K562 (cell line): ENCODE results near the gene ECM1.

Experiments used
- BACH1 ChIP-seq: fragments of 200-800 bp; sonication (Bioruptor generic); IDR thresholded peaks from 2 replicates; pipeline ENCODE4 v1.6.1; 2016; ENCODE audit warnings: missing genetic modification characterization, missing compliant biosample characterization
- MYNN ChIP-seq, 2 experiments: sonication (generic); formaldehyde crosslinking in 1 of 2; IDR thresholded peaks; 2 replicates each; pipeline versions ENCODE4 v1.5.0 to v1.6.1; 2016 to 2020; ENCODE audit warnings: antibody characterized with exemption in 1 of 2, missing genetic modification reagents in 1 of 2
- POLR2A ChIP-seq: fragments of 450-650 bp; conservative IDR thresholded peaks from 2 replicates; pipeline ENCODE4 v1.6.1; 2016
- TF ChIP-seq, protein P1 (sequence below), 3 experiments: IDR thresholded peaks in 2 of 3; conservative IDR thresholded peaks in 1 of 3; 2 replicates each; pipeline ENCODE4 v1.5.1; 2011 to 2012; ENCODE audit warnings: low read length in 3 of 3, mild to moderate bottlenecking in 3 of 3, control low read depth in 2 of 3, improper control_type of control experiment in 1 of 3, inconsistent platforms in 1 of 3, low read depth in 1 of 3, mixed read lengths in 1 of 3, moderate library complexity in 1 of 3; ENCODE audit not compliant: insufficient read depth in 2 of 3
- TF ChIP-seq, protein P2 (sequence below): sonication (generic); formaldehyde crosslinking; IDR thresholded peaks from 2 replicates; pipeline ENCODE4 v1.8.1; 2022; ENCODE audit warnings: missing genetic modification reagents
- TF ChIP-seq, protein P3 (sequence below), 2 experiments: fragments of 450-650 bp in 1 of 2; IDR thresholded peaks; 2 replicates each; pipeline ENCODE4 v1.6.1; 2011 to 2017; ENCODE audit warnings: low read depth in 2 of 2, antibody characterized with exemption in 1 of 2, borderline replicate concordance in 1 of 2, low read length in 1 of 2, mild to moderate bottlenecking in 1 of 2, mixed read lengths in 1 of 2; ENCODE audit not compliant: control insufficient read depth in 1 of 2

DNA sequence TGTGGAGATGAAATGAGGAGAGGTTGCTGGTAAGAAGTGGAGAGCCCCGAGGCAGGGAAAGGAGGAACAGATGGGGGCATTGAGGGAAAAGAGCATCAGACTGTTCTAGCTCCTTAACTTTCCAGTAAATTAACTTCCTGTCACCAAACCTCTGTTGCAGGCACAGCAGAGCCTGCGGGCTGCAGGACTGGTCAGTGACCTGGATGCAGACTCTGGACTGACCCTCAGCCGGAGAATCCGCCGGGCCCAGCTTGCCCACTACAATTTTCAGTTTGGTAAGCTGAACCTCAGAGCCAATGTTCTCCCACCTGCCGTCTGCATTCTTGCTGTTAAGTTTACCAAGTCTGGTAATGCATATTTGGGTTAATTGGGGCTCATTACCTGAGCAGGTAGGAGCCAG lies 2.5 kb upstream of the ECM1 start:
- TF ChIP-seq, protein P1, sequence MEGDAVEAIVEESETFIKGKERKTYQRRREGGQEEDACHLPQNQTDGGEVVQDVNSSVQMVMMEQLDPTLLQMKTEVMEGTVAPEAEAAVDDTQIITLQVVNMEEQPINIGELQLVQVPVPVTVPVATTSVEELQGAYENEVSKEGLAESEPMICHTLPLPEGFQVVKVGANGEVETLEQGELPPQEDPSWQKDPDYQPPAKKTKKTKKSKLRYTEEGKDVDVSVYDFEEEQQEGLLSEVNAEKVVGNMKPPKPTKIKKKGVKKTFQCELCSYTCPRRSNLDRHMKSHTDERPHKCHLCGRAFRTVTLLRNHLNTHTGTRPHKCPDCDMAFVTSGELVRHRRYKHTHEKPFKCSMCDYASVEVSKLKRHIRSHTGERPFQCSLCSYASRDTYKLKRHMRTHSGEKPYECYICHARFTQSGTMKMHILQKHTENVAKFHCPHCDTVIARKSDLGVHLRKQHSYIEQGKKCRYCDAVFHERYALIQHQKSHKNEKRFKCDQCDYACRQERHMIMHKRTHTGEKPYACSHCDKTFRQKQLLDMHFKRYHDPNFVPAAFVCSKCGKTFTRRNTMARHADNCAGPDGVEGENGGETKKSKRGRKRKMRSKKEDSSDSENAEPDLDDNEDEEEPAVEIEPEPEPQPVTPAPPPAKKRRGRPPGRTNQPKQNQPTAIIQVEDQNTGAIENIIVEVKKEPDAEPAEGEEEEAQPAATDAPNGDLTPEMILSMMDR (IDR thresholded peaks at IDR 0.05 in 2 of 3, conservative IDR thresholded peaks at IDR 0.05 in 1 of 3; ENCODE audit: insufficient read depth in 2 of 3, low read depth in 1 of 3, low read length in 3 of 3) = no peak
- TF ChIP-seq MYNN (IDR thresholded peaks at IDR 0.05) (no peak), MYNN (CRISPR knock-in tag; IDR thresholded peaks at IDR 0.05) (no peak), POLR2A (no peak), BACH1 (no peak)
- TF ChIP-seq, protein P2, sequence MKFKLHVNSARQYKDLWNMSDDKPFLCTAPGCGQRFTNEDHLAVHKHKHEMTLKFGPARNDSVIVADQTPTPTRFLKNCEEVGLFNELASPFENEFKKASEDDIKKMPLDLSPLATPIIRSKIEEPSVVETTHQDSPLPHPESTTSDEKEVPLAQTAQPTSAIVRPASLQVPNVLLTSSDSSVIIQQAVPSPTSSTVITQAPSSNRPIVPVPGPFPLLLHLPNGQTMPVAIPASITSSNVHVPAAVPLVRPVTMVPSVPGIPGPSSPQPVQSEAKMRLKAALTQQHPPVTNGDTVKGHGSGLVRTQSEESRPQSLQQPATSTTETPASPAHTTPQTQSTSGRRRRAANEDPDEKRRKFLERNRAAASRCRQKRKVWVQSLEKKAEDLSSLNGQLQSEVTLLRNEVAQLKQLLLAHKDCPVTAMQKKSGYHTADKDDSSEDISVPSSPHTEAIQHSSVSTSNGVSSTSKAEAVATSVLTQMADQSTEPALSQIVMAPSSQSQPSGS (CRISPR knock-in tag) = no peak
- TF ChIP-seq, protein P3, sequence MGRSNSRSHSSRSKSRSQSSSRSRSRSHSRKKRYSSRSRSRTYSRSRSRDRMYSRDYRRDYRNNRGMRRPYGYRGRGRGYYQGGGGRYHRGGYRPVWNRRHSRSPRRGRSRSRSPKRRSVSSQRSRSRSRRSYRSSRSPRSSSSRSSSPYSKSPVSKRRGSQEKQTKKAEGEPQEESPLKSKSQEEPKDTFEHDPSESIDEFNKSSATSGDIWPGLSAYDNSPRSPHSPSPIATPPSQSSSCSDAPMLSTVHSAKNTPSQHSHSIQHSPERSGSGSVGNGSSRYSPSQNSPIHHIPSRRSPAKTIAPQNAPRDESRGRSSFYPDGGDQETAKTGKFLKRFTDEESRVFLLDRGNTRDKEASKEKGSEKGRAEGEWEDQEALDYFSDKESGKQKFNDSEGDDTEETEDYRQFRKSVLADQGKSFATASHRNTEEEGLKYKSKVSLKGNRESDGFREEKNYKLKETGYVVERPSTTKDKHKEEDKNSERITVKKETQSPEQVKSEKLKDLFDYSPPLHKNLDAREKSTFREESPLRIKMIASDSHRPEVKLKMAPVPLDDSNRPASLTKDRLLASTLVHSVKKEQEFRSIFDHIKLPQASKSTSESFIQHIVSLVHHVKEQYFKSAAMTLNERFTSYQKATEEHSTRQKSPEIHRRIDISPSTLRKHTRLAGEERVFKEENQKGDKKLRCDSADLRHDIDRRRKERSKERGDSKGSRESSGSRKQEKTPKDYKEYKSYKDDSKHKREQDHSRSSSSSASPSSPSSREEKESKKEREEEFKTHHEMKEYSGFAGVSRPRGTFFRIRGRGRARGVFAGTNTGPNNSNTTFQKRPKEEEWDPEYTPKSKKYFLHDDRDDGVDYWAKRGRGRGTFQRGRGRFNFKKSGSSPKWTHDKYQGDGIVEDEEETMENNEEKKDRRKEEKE (IDR thresholded peaks at IDR 0.05; ENCODE audit: borderline replicate concordance in 1 of 2, control insufficient read depth in 1 of 2, low read depth in 2 of 2, low read length in 1 of 2) = no peak
